Thymus (tissue), 11 donors: Measurements from ENCODE around the gene CDK19. TPM values are rescaled to one million over a fixed set of nuclear protein-coding genes. Genes with fewer than 3 reads are reported as not detected.
"Not testable (repeated sequence)": the region's sequence is repeated elsewhere in the genome, so short reads cannot be mapped to it uniquely, and the experiment has no call there.

Experiments used
- DNase-seq, 9 donors: peaks; one replicate each; pipeline ENCODE4 v3.0.0-alpha.2; 2013; ENCODE audit warnings: low spot score in 9 of 9, low read depth in 6 of 9, missing footprints in 1 of 9
- H3K27ac ChIP-seq, 2 donors: one replicate each; pipeline ENCODE4 v1.5.1; 2013; ENCODE audit warnings: control low read depth in 1 of 2, low read depth in 1 of 2, low read length in 1 of 2, mild to moderate bottlenecking in 1 of 2, moderate library complexity in 1 of 2
- H3K27me3 ChIP-seq, 2 donors: one replicate each; pipeline ENCODE4 v1.5.1; 2013; ENCODE audit warnings: low read length in 1 of 2; ENCODE audit not compliant: control insufficient read depth in 2 of 2, insufficient read depth in 1 of 2
- H3K36me3 ChIP-seq, 2 donors: one replicate each; pipeline ENCODE4 v1.5.1; 2013; ENCODE audit warnings: low read length in 1 of 2, mild to moderate bottlenecking in 1 of 2, moderate library complexity in 1 of 2; ENCODE audit not compliant: control insufficient read depth in 2 of 2, insufficient read depth in 2 of 2
- H3K4me1 ChIP-seq, 2 donors: one replicate each; pipeline ENCODE4 v1.5.1; 2013; ENCODE audit warnings: low read length in 2 of 2; ENCODE audit not compliant: control insufficient read depth in 2 of 2, insufficient read depth in 2 of 2
- H3K4me3 ChIP-seq, 2 donors: one replicate each; pipeline ENCODE4 v1.5.1; 2013; ENCODE audit warnings: low read length in 2 of 2, control low read depth in 1 of 2, mild to moderate bottlenecking in 1 of 2
- H3K9me3 ChIP-seq, 2 donors: one replicate each; pipeline ENCODE4 v1.5.1; 2013; ENCODE audit warnings: low read length in 1 of 2, mild to moderate bottlenecking in 1 of 2; ENCODE audit not compliant: control insufficient read depth in 2 of 2, insufficient read depth in 1 of 2
- WGBS: extraction: QIAGEN DNeasy Blood & Tissue Kit; methylation state at CpG from one replicate; pipeline ENCODE4 v1.1.7; 2013; 5-methylcytosine and 5-hydroxymethylcytosine counted together
- polyA plus RNA-seq: library from polyadenylated mRNA; stranded (reverse); fragments of 200-250 nt; gene quantifications from one replicate; pipeline ENCODE4 v1.2.3, GENCODE V29; 2013
- total RNA-seq: library from RNA; stranded (reverse); fragments of 120-200 nt; gene quantifications from one replicate; pipeline ENCODE4 v1.2.4, GENCODE V29; 2013
- donor health status: healthy.

CDK19 gene
- total and polyA plus RNA-seq, 2 donors = 10.4 to 15.4 TPM

- Histone ChIP-seq H3K36me3 (peaks cover 23 to 26% of the 10 kb centered on the region in 2 donors), H3K27ac (no peak overlapping the region), H3K4me3 (no peak overlapping the region), H3K4me1 (no peaks in the 10 kb centered on the region), H3K27me3 (no peaks in the 10 kb centered on the region), H3K9me3 (peaks cover 2 to 18% of the 10 kb centered on the region in 2 donors)
- WGBS = 96% methylated on average over 4 of the region's 4 CpGs
- peak in 1 of 9 donors; percentile 4 for DNase-seq
These were observed 76.3 kb downstream of the CDK19 start for GRCh38 chr6:110738899-110739365.

- Histone ChIP-seq H3K36me3 (peaks cover 9 to 12% of the 10 kb centered on the region in 2 donors), H3K27me3 (no peaks in the 10 kb centered on the region), H3K9me3 (no peaks in the 10 kb centered on the region), H3K4me3 (no peak overlapping the region), H3K4me1 (no peaks in the 10 kb centered on the region), H3K27ac (no peak overlapping the region)
- no peak for DNase-seq
- 98% methylated on average over 4 of the region's 4 CpGs for WGBS
These were observed 79.6 kb downstream of the CDK19 start for GRCh38 chr6:110735666-110736065.

- Histone ChIP-seq H3K4me3 (no peak overlapping the region), H3K4me1 (no peaks in the 10 kb centered on the region), H3K36me3 (peaks cover 5 to 6% of the 10 kb centered on the region in 2 donors), H3K27ac (no peak overlapping the region), H3K27me3 (no peaks in the 10 kb centered on the region), H3K9me3 (no peaks in the 10 kb centered on the region)
- no peak for DNase-seq
- WGBS = 99% methylated on average over 3 of the region's 3 CpGs
These were observed 83.4 kb downstream of the CDK19 start for GRCh38 chr6:110731898-110732297.

- no peaks in the 10 kb centered on the region for H3K4me1 ChIP-seq
- H3K27ac ChIP-seq = no peak overlapping the region
- H3K27me3 ChIP-seq = no peaks in the 10 kb centered on the region
- H3K4me3 ChIP-seq = no peak overlapping the region
- H3K9me3 ChIP-seq = no peaks in the 10 kb centered on the region
- 98% methylated on average over 4 of the region's 4 CpGs for WGBS
- no peak for DNase-seq
- H3K36me3 ChIP-seq = peaks cover 5 to 6% of the 10 kb centered on the region in 2 donors
These were observed 84.1 kb downstream of the CDK19 start for GRCh38 chr6:110731196-110731595.

GRCh38 chr6:110728501-110728900 is 86.8 kb downstream of the CDK19 start:
- 96% methylated on average over 1 of the region's 1 CpG for WGBS
- peaks cover 2% of the 10 kb centered on the region in 2 donors for H3K36me3 ChIP-seq
- H3K4me1 ChIP-seq = no peaks in the 10 kb centered on the region
- H3K9me3 ChIP-seq = no peaks in the 10 kb centered on the region
- H3K27me3 ChIP-seq = no peaks in the 10 kb centered on the region
- H3K4me3 ChIP-seq = no peak overlapping the region
- H3K27ac ChIP-seq = no peak overlapping the region
- no peak for DNase-seq

DNA sequence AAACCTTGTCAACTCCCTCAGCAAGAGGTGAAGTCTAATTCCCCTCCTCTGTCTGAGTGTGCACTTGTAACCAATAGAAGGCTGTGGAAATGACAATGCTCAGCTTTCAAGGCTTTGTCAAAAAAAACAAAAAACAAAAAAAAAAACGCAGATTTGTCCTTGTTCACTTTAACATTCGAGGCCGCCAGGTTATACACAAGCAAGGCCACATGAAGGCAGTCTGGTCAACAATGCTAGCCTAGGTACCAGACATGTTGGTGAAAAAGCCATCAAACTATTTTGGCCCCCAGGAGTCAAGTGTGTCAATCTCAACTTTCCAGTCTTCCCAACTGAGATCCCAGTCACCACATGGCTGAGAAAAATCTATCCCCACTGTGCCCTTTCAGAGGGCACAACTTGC is 92.3 kb downstream of the CDK19 start:
- Histone ChIP-seq H3K27ac (no peak overlapping the region), H3K9me3 (no peaks in the 10 kb centered on the region), H3K27me3 (no peaks in the 10 kb centered on the region), H3K36me3 (peaks cover 6 to 9% of the 10 kb centered on the region in 2 donors), H3K4me3 (no peak overlapping the region), H3K4me1 (no peaks in the 10 kb centered on the region)
- WGBS = 98% methylated on average over 3 of the region's 3 CpGs
- no peak for DNase-seq

- DNase-seq = no peak
- Histone ChIP-seq H3K4me3 (no peak overlapping the region), H3K4me1 (no peaks in the 10 kb centered on the region), H3K27me3 (no peaks in the 10 kb centered on the region), H3K36me3 (peaks cover 6 to 9% of the 10 kb centered on the region in 2 donors), H3K27ac (no peak overlapping the region), H3K9me3 (no peaks in the 10 kb centered on the region)
- WGBS = 98% methylated on average over 3 of the region's 3 CpGs
These were observed 95.2 kb downstream of the CDK19 start for GRCh38 chr6:110720066-110720465.

DNA sequence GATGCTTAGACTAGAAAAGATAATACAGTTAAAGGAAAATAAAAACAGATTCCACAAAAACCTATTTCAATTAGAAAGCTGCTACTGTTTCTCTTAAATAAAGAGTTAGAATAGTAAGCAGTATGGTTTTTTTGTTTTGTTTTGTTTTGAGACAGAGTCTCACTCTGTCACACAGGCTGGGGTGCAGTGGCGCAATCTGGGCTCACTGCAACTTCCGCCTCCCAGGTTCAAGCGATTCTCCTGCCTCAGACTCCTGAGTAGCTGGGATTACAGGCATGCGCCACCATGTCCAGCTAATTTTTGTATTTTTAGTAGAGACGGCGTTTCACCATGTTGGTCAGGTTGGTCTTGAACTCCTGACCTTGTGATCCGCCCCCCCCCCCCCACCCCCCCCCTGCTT is 95.7 kb downstream of the CDK19 start:
- not testable (repeated sequence) for H3K27ac ChIP-seq, H3K27me3 ChIP-seq, DNase-seq, H3K36me3 ChIP-seq, H3K4me3 ChIP-seq, H3K9me3 ChIP-seq, H3K4me1 ChIP-seq
- 98% methylated on average over 7 of the region's 7 CpGs for WGBS

DNA sequence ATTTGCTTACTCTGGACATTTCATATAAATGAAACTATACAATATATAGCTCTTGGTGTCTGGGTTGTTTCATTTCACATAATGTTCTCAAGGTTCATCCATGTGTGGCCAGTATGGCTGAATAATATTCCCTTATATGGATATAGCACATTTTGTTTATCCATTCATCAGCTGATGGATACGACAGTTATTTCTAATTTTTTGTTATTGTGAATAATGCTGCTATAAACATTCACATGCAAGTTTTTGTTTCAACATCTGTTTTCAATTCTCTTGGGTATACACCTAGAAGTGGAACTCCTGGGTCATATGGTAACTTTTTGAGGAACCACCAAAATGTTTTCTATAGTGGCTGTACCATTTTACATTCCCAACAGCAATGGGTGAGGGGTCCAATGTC is 101.1 kb downstream of the CDK19 start:
- no peaks in the 10 kb centered on the region for H3K27me3 ChIP-seq
- no peak overlapping the region for H3K4me3 ChIP-seq
- no peaks in the 10 kb centered on the region for H3K9me3 ChIP-seq
- H3K27ac ChIP-seq = no peak overlapping the region
- H3K36me3 ChIP-seq = peaks cover 0 to 7% of the 10 kb centered on the region in 2 donors
- WGBS = 98% methylated on average over 1 of the region's 1 CpG
- H3K4me1 ChIP-seq = no peaks in the 10 kb centered on the region
- DNase-seq = no peak

DNA sequence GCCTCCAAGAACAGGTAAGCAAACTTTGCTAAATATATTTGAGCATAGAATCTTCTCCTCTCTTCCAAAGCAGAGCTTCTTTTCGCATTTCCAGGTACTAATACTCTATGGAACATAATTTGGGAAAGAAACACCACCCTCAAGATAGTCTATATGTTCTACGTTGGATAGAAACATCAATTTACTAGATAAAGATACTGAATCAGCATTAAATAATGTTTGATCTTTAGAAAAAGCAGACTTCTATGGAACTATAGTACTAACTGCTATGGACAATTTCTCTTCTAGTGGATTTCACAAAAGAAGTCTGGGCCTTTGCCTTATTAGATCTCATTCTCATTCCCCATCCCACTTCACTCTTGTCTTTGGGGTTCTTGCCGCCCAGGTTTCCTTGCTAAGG is 103.0 kb downstream of the CDK19 start:
- Histone ChIP-seq H3K27ac (no peak overlapping the region), H3K27me3 (no peaks in the 10 kb centered on the region), H3K9me3 (no peaks in the 10 kb centered on the region), H3K36me3 (peaks cover 0 to 7% of the 10 kb centered on the region in 2 donors), H3K4me1 (no peaks in the 10 kb centered on the region), H3K4me3 (no peak overlapping the region)
- 98% methylated on average over 3 of the region's 3 CpGs for WGBS
- no peak for DNase-seq
